Fibroblast of lung (primary cell): ENCODE results near the gene GPR141. TPM values are rescaled to one million over a fixed set of nuclear protein-coding genes. Genes with fewer than 3 reads are reported as not detected.

Experiments used
- DNase-seq, 2 donors: peaks; one replicate each; pipeline versions ENCODE4 v3.0.0 to v3.0.0-alpha.2; 2010; ENCODE audit warnings: low read depth in 2 of 2
- H2AFZ ChIP-seq: 2 replicates; pipeline ENCODE4 v1.5.1; 2012; ENCODE audit warnings: low read length, control low read depth, inconsistent platforms
- H3K27ac ChIP-seq: 2 replicates; pipeline ENCODE4 v1.5.1; 2011; ENCODE audit warnings: low read length, control low read depth; ENCODE audit not compliant: insufficient read depth
- H3K27me3 ChIP-seq: 2 replicates; pipeline ENCODE4 v1.5.1; 2011; ENCODE audit warnings: mild to moderate bottlenecking, low read length; ENCODE audit not compliant: control insufficient read depth, insufficient read depth
- H3K36me3 ChIP-seq: 2 replicates; pipeline ENCODE4 v1.5.1; 2011; ENCODE audit warnings: low read length; ENCODE audit not compliant: control insufficient read depth, insufficient read depth
- H3K4me1 ChIP-seq: 2 replicates; pipeline ENCODE4 v1.5.1; 2011; ENCODE audit warnings: low read length; ENCODE audit not compliant: control insufficient read depth, insufficient read depth; ENCODE audit errors: extremely low read depth
- H3K4me2 ChIP-seq: 2 replicates; pipeline ENCODE4 v1.5.1; 2011; ENCODE audit warnings: low read length, control low read depth; ENCODE audit not compliant: insufficient read depth; ENCODE audit errors: extremely low read depth
- H3K4me3 ChIP-seq, 4 experiments: fragments of 200-600 bp in 1 of 4; sonication (generic) in 1 of 4; replicated peaks in 1 of 4; 2 replicates each; pipeline ENCODE4 v1.5.1; 2011 to 2016; ENCODE audit warnings: low read length in 4 of 4, low read depth in 3 of 4, mild to moderate bottlenecking in 3 of 4, control low read depth in 2 of 4, inconsistent platforms in 1 of 4, mixed read lengths in 1 of 4; ENCODE audit not compliant: insufficient read depth in 1 of 4; ENCODE audit errors: control extremely low read depth in 1 of 4
- H3K79me2 ChIP-seq: 2 replicates; pipeline ENCODE4 v1.5.1; 2012; ENCODE audit warnings: mild to moderate bottlenecking, low read length, inconsistent platforms; ENCODE audit not compliant: control insufficient read depth, insufficient read depth
- H3K9ac ChIP-seq: 2 replicates; pipeline ENCODE4 v1.5.1; 2011; ENCODE audit warnings: mild to moderate bottlenecking, low read length, control low read depth; ENCODE audit not compliant: insufficient read depth
- H3K9me3 ChIP-seq: 2 replicates; pipeline ENCODE4 v1.5.1; 2012; ENCODE audit warnings: low read depth, low read length; ENCODE audit not compliant: control insufficient read depth, insufficient read depth
- H4K20me1 ChIP-seq: 2 replicates; pipeline ENCODE4 v1.5.1; 2011; ENCODE audit warnings: low read length; ENCODE audit not compliant: control insufficient read depth, insufficient read depth; ENCODE audit errors: extremely low read depth
- EZH2 ChIP-seq: IDR thresholded peaks from 2 replicates; pipeline ENCODE4 v1.5.1; 2012; ENCODE audit warnings: low read length, control low read depth, mild to moderate bottlenecking; ENCODE audit errors: missing control alignments
- polyA plus RNA-seq, 2 donors: library from polyadenylated mRNA; depleted of rRNA in 1 of 2; stranded (reverse) in 1 of 2; unstranded in 1 of 2; fragments of >200 nt; gene quantifications; 2 replicates each; pipeline ENCODE4 v1.2.1, GENCODE V29; 2011 to 2012; ENCODE audit warnings: missing spikeins in 1 of 2
- total RNA-seq: library from RNA; depleted of rRNA; stranded (reverse); fragments of >200 nt; gene quantifications from 2 replicates; pipeline ENCODE4 v1.2.1, GENCODE V29; 2014
- TF ChIP-seq, protein P1 (sequence below), 2 donors: IDR thresholded peaks in 1 of 2; conservative IDR thresholded peaks in 1 of 2; 1 replicate in 1 of 2; 2 replicates in 1 of 2; pipeline ENCODE4 v1.5.1; 2011 to 2012; ENCODE audit warnings: low read length in 2 of 2, control low read depth in 1 of 2, inconsistent platforms in 1 of 2, low read depth in 1 of 2, mild to moderate bottlenecking in 1 of 2

The GPR141 gene
- total and polyA plus RNA-seq, 2 donors (not counting 1 experiment from before 2014, with no cell fraction given) = not detected

DNA sequence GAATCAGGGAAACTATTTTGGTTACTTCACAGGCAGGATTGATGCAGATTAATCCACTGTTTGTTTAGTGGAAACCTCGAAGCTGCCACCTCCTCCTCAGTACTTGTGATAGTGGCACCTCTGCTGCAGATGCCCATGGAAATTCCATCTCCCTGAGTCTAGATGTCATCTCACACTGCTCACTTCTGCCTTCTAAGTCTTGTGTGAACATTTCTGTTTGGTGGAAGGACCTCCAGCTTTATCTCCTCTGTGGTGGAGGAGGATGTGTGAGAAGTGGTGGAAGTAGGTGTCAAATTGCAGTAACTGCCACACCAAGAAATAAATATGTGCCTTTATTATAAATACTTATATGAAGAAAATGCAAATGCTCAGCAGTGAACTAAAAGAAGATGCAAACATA lies 25.8 kb upstream of the GPR141 start:
- TF ChIP-seq, protein P1, sequence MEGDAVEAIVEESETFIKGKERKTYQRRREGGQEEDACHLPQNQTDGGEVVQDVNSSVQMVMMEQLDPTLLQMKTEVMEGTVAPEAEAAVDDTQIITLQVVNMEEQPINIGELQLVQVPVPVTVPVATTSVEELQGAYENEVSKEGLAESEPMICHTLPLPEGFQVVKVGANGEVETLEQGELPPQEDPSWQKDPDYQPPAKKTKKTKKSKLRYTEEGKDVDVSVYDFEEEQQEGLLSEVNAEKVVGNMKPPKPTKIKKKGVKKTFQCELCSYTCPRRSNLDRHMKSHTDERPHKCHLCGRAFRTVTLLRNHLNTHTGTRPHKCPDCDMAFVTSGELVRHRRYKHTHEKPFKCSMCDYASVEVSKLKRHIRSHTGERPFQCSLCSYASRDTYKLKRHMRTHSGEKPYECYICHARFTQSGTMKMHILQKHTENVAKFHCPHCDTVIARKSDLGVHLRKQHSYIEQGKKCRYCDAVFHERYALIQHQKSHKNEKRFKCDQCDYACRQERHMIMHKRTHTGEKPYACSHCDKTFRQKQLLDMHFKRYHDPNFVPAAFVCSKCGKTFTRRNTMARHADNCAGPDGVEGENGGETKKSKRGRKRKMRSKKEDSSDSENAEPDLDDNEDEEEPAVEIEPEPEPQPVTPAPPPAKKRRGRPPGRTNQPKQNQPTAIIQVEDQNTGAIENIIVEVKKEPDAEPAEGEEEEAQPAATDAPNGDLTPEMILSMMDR (conservative IDR thresholded peaks at IDR 0.05 in 1 of 2, IDR thresholded peaks at IDR 0.05 in 1 of 2; ENCODE audit: low read depth in 1 of 2, low read length in 2 of 2) = no peak
- no peak for TF ChIP-seq EZH2
- DNase-seq = no peak
- Histone ChIP-seq H3K79me2 (no peaks in the 10 kb centered on the region), H3K9ac (no peak overlapping the region), H3K9me3 (no peaks in the 10 kb centered on the region), H3K4me2 (no peak overlapping the region), H3K27me3 (no peaks in the 10 kb centered on the region), H3K4me3 (no peak overlapping the region), H3K27ac (no peak overlapping the region), H3K4me1 (no peaks in the 10 kb centered on the region), H2AFZ (no peak overlapping the region), H4K20me1 (no peaks in the 10 kb centered on the region), H3K36me3 (no peaks in the 10 kb centered on the region)

- H3K9me3 ChIP-seq = no peaks in the 10 kb centered on the region
- TF ChIP-seq, protein P1 (conservative IDR thresholded peaks at IDR 0.05 in 1 of 2, IDR thresholded peaks at IDR 0.05 in 1 of 2; ENCODE audit: low read depth in 1 of 2, low read length in 2 of 2) = no peak
- no peak for TF ChIP-seq EZH2
- DNase-seq = no peak
Measured at GRCh38 chr7:37659971-37660565, 23.5 kb upstream of the GPR141 start.

DNA sequence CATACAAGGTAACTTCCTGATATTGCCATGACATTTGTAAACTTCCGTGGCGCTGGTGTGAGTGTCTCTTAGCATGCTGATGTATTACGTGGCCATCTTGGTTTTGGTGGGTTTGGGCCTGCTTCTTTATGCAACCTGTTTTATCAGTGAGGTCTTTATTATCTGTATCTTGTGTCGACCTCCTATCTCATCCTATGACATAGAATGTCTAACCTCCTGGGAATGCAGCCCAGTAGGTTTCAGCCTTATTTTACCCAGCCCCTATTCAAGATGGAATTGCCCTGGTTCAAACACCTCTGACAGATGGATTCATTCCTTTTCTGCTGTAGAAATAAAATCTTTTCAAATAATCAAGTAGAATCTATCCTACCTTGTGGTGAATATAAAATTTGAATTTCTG lies 23.0 kb upstream of the GPR141 start:
- Histone ChIP-seq H3K79me2 (no peaks in the 10 kb centered on the region), H4K20me1 (no peaks in the 10 kb centered on the region), H3K36me3 (no peaks in the 10 kb centered on the region), H2AFZ (no peak overlapping the region), H3K4me1 (no peaks in the 10 kb centered on the region), H3K4me3 (no peak overlapping the region), H3K9ac (no peak overlapping the region), H3K27me3 (no peaks in the 10 kb centered on the region), H3K4me2 (no peak overlapping the region), H3K27ac (no peak overlapping the region), H3K9me3 (no peaks in the 10 kb centered on the region)
- TF ChIP-seq EZH2 = no peak
- TF ChIP-seq, protein P1 (conservative IDR thresholded peaks at IDR 0.05 in 1 of 2, IDR thresholded peaks at IDR 0.05 in 1 of 2; ENCODE audit: low read depth in 1 of 2, low read length in 2 of 2) = no peak
- DNase-seq = no peak

More at GRCh38 chr7:37659971-37660565, 23.5 kb upstream of the GPR141 start:
- H4K20me1 ChIP-seq = no peaks in the 10 kb centered on the region
- H3K4me1 ChIP-seq = no peaks in the 10 kb centered on the region
- no peak overlapping the region for H3K9ac ChIP-seq
- H3K4me2 ChIP-seq = no peak overlapping the region
- no peak overlapping the region for H3K4me3 ChIP-seq
- no peak overlapping the region for H3K27ac ChIP-seq
- H2AFZ ChIP-seq = no peak overlapping the region
- no peaks in the 10 kb centered on the region for H3K27me3 ChIP-seq
- no peaks in the 10 kb centered on the region for H3K36me3 ChIP-seq
- no peaks in the 10 kb centered on the region for H3K79me2 ChIP-seq
